ENCODE measurements around the gene CHST1.

The CHST1 gene

GRCh38 chr11:45665206-45665932, at the start of gene CHST1:
Gene CHST1, minus strand, starts transcription at chr11:45665622. Its CDS starts 14,699 bp downstream, at chr11:45650923.
- no peaks in the 10 kb centered on the region for H3K9me2 ChIP-seq (ENCODE audit: low read depth, low read length)
- H3K9me3 ChIP-seq (ENCODE audit: low read length), result no peaks in the 10 kb centered on the region
- no peaks in the 10 kb centered on the region for H3K36me3 ChIP-seq (ENCODE audit: insufficient read depth, low read length)
- H3K4me1 ChIP-seq (ENCODE audit: insufficient read depth, low read length, severe bottlenecking), result no peaks in the 10 kb centered on the region
- TF ChIP-seq CTCF (IDR thresholded peaks at IDR 0.05; ENCODE audit: low read length) (no peak), EZH2 (IDR thresholded peaks at IDR 0.05; ENCODE audit: borderline replicate concordance, low read length) (no peak)
- H3K79me2 ChIP-seq (ENCODE audit: insufficient read depth, low read length), result no peaks in the 10 kb centered on the region
- H3K4me3 ChIP-seq (ENCODE audit: low read depth, low read length, poor library complexity, severe bottlenecking), result no peak within 1 kb of the TSS
- H3K27me3 ChIP-seq (ENCODE audit: insufficient read depth, low read length), result peaks cover 15% of the 10 kb centered on the region
- no peaks in the 10 kb centered on the region for H4K20me1 ChIP-seq (ENCODE audit: insufficient read depth, low read length)
- H3K27ac ChIP-seq (ENCODE audit: low read depth, low read length, poor library complexity, severe bottlenecking), result no peak within 1 kb of the TSS
- no peaks in the 10 kb centered on the region for H3F3A ChIP-seq (ENCODE audit: insufficient read depth, low read length)
- H3K9ac ChIP-seq (ENCODE audit: low read length), result no peak within 1 kb of the TSS
- H2AFZ ChIP-seq (ENCODE audit: low read length), result no peak within 1 kb of the TSS
- no peak within 1 kb of the TSS; the same call in 1 of the 2 replicates for H3K4me2 ChIP-seq (ENCODE audit: low read length)

- no peak overlapping the region for H3K4me2 ChIP-seq (ENCODE audit: low read length)
- no peak overlapping the region for H3K4me3 ChIP-seq (ENCODE audit: low read depth, low read length, poor library complexity, severe bottlenecking)
- H2AFZ ChIP-seq (ENCODE audit: low read length), result no peak overlapping the region
- no peaks in the 10 kb centered on the region for H3K4me1 ChIP-seq (ENCODE audit: insufficient read depth, low read length, severe bottlenecking)
- no peaks in the 10 kb centered on the region for H3K9me2 ChIP-seq (ENCODE audit: low read depth, low read length)
- H4K20me1 ChIP-seq (ENCODE audit: insufficient read depth, low read length), result no peaks in the 10 kb centered on the region
- no peak overlapping the region for H3K27ac ChIP-seq (ENCODE audit: low read depth, low read length, poor library complexity, severe bottlenecking)
- no peaks in the 10 kb centered on the region for H3K36me3 ChIP-seq (ENCODE audit: insufficient read depth, low read length)
- TF ChIP-seq EZH2 (IDR thresholded peaks at IDR 0.05; ENCODE audit: borderline replicate concordance, low read length), result no peak
- no peak for TF ChIP-seq CTCF (IDR thresholded peaks at IDR 0.05; ENCODE audit: low read length)
- 0 out of 2 replicates have a peak, but pooled peaks cover 9% of the 10 kb centered on the region for H3K27me3 ChIP-seq (ENCODE audit: insufficient read depth, low read length)
- no peak overlapping the region for H3K9ac ChIP-seq (ENCODE audit: low read length)
- H3K9me3 ChIP-seq (ENCODE audit: low read length), result no peaks in the 10 kb centered on the region
- no peaks in the 10 kb centered on the region for H3K79me2 ChIP-seq (ENCODE audit: insufficient read depth, low read length)
- H3F3A ChIP-seq (ENCODE audit: insufficient read depth, low read length), result no peaks in the 10 kb centered on the region
These were observed 48.2 kb upstream of the CHST1 start for GRCh38 chr11:45713573-45713972.

- no peaks in the 10 kb centered on the region for H4K20me1 ChIP-seq (ENCODE audit: insufficient read depth, low read length)
These were observed 45.1 kb upstream of the CHST1 start for GRCh38 chr11:45710561-45710960.

More at GRCh38 chr11:45710561-45710960, 45.1 kb upstream of the CHST1 start:
- no peak overlapping the region for H3K4me2 ChIP-seq (ENCODE audit: low read length)
- H2AFZ ChIP-seq (ENCODE audit: low read length), result no peak overlapping the region
- H3K4me3 ChIP-seq (ENCODE audit: low read depth, low read length, poor library complexity, severe bottlenecking), result no peak overlapping the region
- no peaks in the 10 kb centered on the region for H3K9me3 ChIP-seq (ENCODE audit: low read length)
- H3K27me3 ChIP-seq (ENCODE audit: insufficient read depth, low read length), result 0 out of 2 replicates have a peak, but pooled peaks cover 7% of the 10 kb centered on the region
- H3K4me1 ChIP-seq (ENCODE audit: insufficient read depth, low read length, severe bottlenecking), result no peaks in the 10 kb centered on the region
- no peaks in the 10 kb centered on the region for H3F3A ChIP-seq (ENCODE audit: insufficient read depth, low read length)
- no peaks in the 10 kb centered on the region for H3K79me2 ChIP-seq (ENCODE audit: insufficient read depth, low read length)
- no peaks in the 10 kb centered on the region for H3K9me2 ChIP-seq (ENCODE audit: low read depth, low read length)
- no peak for TF ChIP-seq CTCF (IDR thresholded peaks at IDR 0.05; ENCODE audit: low read length)
- TF ChIP-seq EZH2 (IDR thresholded peaks at IDR 0.05; ENCODE audit: borderline replicate concordance, low read length), result no peak
- no peak overlapping the region for H3K27ac ChIP-seq (ENCODE audit: low read depth, low read length, poor library complexity, severe bottlenecking)
- H3K9ac ChIP-seq (ENCODE audit: low read length), result no peak overlapping the region
- H3K36me3 ChIP-seq (ENCODE audit: insufficient read depth, low read length), result no peaks in the 10 kb centered on the region

Data from OCI-LY1 (cell line).